Measurements from ENCODE around the gene LARGE2.

Gene LARGE2

DNA sequence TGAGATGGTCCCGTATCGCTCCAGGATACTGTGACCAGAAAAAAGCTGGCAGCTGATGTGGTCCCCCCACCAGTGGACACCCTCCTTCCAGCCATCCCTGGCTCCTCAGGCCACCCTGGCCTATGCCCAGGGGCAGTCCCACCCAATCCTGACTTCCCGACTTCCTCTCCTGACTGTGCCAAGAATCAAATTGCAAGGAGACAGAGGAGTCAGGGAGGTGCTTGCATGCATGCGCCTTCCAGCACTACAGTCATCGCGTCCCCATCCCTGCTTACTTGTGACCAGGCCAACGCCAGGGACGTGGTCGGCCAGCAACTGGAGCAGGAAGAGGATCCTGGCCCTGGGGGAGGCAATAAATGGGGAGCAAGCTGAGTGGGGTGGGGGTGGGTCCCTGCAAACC is 11.8 kb upstream of the LARGE2 start:
- ChIA-PET CTCF (no interaction called here), POLR2A (no interaction called here)
- no peak for DNase-seq (ENCODE audit: extremely low spot score)
- TF ChIP-seq, protein P1, sequence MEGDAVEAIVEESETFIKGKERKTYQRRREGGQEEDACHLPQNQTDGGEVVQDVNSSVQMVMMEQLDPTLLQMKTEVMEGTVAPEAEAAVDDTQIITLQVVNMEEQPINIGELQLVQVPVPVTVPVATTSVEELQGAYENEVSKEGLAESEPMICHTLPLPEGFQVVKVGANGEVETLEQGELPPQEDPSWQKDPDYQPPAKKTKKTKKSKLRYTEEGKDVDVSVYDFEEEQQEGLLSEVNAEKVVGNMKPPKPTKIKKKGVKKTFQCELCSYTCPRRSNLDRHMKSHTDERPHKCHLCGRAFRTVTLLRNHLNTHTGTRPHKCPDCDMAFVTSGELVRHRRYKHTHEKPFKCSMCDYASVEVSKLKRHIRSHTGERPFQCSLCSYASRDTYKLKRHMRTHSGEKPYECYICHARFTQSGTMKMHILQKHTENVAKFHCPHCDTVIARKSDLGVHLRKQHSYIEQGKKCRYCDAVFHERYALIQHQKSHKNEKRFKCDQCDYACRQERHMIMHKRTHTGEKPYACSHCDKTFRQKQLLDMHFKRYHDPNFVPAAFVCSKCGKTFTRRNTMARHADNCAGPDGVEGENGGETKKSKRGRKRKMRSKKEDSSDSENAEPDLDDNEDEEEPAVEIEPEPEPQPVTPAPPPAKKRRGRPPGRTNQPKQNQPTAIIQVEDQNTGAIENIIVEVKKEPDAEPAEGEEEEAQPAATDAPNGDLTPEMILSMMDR (IDR thresholded peaks at IDR 0.05; ENCODE audit: control extremely low read depth, extremely low read depth, low read depth, missing control alignments), result no peak

DNA sequence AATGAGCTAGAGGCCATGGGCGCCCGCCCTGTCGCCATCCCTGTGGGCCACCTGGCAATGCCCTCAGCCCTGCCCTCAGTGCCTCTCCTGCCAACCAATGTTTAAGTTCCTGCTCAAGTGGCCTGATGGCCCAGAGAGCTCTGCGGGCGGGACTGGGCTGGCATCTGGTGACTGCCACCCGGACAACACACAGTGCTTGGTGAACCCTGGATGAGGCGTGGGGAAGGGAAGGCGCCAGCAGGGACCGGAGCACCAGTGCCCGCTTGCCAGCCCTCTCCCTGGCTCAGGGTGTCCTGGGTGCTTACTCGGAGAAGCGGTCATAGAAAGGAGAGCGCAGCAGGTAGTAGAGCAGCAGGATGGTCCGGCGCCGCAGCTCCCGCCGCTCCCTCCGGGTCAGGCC is 8.9 kb upstream of the LARGE2 start:
- ChIA-PET CTCF (interaction anchor here (0.8 kb wide), 1 partner anchor 51 kb away, joined by 3 read pairs; no protein-coding TSS in a partner anchor), POLR2A (no interaction called here)
- TF ChIP-seq, protein P1 (IDR thresholded peaks at IDR 0.05; ENCODE audit: control extremely low read depth, extremely low read depth, low read depth, missing control alignments), result no peak
- DNase-seq (ENCODE audit: extremely low spot score), result no peak

DNA sequence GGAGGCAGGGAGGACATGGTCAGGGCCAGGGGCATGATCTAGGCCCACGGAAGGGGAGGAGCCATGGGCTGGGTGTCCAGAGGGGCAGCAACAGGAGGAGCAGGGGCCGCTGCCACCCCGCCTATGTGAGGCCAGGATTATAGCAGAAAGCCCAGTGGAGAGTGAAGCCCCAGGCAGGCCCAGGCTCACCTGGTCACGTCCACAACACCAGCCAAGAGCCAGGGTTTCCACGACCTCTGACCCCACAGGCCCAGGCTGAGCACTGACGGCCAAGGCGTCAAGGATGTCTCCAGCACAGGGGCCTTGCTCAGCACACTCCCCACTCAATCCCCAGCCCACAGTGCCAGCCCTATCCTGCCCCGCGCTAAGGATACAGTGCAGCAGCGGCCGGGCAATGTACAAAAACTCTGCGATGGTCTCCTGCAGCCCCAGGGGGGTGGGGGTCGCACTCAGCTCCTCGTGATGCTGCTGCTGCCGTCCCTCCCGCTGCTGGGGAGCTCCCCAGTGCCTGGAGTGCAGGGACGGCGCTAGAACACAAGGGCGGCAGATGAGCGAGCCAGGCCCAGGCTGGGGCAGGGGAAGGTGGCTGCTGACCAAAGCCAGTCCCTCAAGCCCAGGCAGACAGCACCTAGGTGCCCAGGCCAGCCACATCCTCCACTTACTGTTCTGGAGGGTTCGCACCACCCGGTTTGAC is 8.4 kb upstream of the LARGE2 start:
- POLR2A ChIA-PET, result interaction anchor here (1.4 kb wide), 1 partner anchor 15 kb away, joined by 3 read pairs; no protein-coding TSS in a partner anchor

DNA sequence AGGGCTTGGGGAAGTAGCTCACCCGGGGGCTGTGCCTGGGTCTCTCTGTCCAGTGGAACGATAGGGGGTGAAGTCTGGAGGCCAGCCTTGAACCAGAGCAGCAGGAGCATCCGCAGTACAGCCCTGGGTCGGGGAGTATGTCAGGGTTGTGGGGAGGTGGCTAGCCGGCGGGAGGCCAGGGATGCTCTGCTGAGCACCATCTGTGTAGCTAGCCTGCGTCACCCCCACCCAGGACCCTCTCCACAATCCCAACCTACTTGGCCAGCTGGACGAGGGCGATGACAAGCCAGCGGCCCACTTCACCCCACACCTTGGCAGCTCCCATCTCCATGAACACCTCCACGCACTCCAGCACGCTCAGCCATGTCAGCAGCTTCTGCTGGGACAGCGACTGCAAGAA is 7.0 kb upstream of the LARGE2 start:
- ChIA-PET POLR2A (no interaction called here), CTCF (interaction anchor here (1.3 kb wide), 1 partner anchor 25 kb away, joined by 3 read pairs; no protein-coding TSS in a partner anchor)
- TF ChIP-seq, protein P1 (IDR thresholded peaks at IDR 0.05; ENCODE audit: control extremely low read depth, extremely low read depth, low read depth, missing control alignments), result no peak
- no peak for DNase-seq (ENCODE audit: extremely low spot score)

More for the DNA sequence above, 8.4 kb upstream of the LARGE2 start:
- DNase-seq (ENCODE audit: extremely low spot score), result no peak
- TF ChIP-seq, protein P1 (IDR thresholded peaks at IDR 0.05; ENCODE audit: control extremely low read depth, extremely low read depth, low read depth, missing control alignments), result no peak
- CTCF ChIA-PET, result no interaction called here

DNA sequence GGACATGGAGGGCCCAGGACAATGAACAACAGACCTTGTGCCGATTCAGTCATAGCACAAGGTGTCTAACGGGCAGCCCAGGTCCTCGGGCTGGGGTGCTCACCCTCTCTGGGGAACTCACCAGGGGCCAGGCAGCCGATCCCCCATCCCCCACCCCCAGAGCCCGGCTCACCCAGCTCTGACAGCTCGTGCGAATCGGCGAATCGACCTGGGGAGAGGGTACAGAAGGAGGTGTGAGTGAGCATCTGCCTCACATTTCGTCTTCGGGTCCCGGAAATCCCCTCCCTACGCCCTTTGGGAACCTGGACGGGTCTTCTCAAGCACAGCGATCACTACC is 5.2 kb upstream of the LARGE2 start:
- ChIA-PET CTCF (interaction anchor here (1.2 to 2.6 kb wide), 2 partner anchors 44 to 201 kb away, joined by 3 to 5 read pairs; no protein-coding TSS in a partner anchor), POLR2A (interaction anchor here (1.0 kb wide), 1 partner anchor 8 kb away, joined by 3 read pairs; no protein-coding TSS in a partner anchor)
- no peak for DNase-seq (ENCODE audit: extremely low spot score)
- TF ChIP-seq, protein P1 (IDR thresholded peaks at IDR 0.05; ENCODE audit: control extremely low read depth, extremely low read depth, low read depth, missing control alignments), result no peak

DNA sequence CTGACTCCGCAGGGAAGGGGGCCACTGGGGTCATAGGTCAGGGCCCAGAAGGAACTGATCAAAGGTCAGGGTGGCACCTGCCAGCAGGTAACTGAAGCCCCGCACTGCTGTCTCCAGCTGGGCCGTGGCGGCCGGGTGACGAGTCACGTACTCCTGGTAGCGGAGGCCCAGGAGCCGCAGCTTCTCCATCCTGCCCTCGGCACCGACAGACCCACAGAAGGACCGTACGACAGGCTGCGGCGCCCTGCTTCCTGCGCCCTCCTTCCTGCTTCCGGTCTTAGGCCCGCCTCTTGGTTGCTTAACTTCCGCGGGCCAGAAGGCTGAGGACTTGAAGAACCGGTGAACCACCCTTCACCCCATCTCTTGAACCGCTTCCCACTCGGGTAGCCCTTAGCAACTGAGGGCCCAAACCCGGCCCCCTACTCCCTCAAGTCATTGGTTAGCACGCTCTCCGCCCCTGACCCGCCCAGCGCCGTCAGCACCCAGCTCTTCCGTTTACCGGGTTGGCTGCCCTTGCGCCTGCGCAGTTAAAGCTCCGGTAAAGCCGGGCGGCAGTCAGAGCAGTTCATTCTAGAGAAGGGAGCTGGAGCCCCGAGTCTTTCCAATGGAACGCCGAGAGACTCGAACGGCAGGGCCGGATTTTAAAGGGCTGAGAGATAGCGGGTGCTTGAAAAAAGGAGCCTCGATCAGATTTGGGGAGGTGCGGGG is 4.7 kb upstream of the LARGE2 start, which contains the start of gene PEX16:
PEX16 (minus strand) TSS at position 255 of the 708 bp plus-strand sequence; CDS start at position 189, 66 bp downstream.
- CTCF ChIA-PET, result interaction anchor here (0.9 to 2.6 kb wide), 4 partner anchors 28 to 200 kb away, joined by 3 to 5 read pairs (median 3); no protein-coding TSS in a partner anchor
- TF ChIP-seq, protein P1 (IDR thresholded peaks at IDR 0.05; ENCODE audit: control extremely low read depth, extremely low read depth, low read depth, missing control alignments), result no peak
- POLR2A ChIA-PET, result interaction anchor here (1.0 kb wide), 1 partner anchor 8 kb away, joined by 3 read pairs; no protein-coding TSS in a partner anchor
- peak; percentile 98 for DNase-seq (ENCODE audit: extremely low spot score)
